RWPE2 (cell line): ENCODE measurements around the gene HPSE2.

Experiments
- ATAC-seq: fragments of 200-7000 bp; cut with Tn5 transposase; 3 replicates; pipeline ENCODE4 v1.9.1; 2021; ENCODE audit warnings: low read depth
- DNase-seq: peaks from one replicate; pipeline ENCODE4 v3.0.0-alpha.2; 2020; ENCODE audit warnings: low spot score
- H3K27ac ChIP-seq: fragments of 450-650 bp; 2 replicates; pipeline ENCODE4 v1.5.1; 2017; ENCODE audit warnings: mild to moderate bottlenecking; ENCODE audit not compliant: poor library complexity, severe bottlenecking
- H3K27me3 ChIP-seq: fragments of 250-450 bp; sonication (Bioruptor Pico); 2 replicates; pipeline ENCODE4 v1.5.1; 2021; ENCODE audit warnings: mild to moderate bottlenecking, moderate library complexity; ENCODE audit not compliant: insufficient read depth, poor library complexity, severe bottlenecking
- H3K36me3 ChIP-seq: fragments of 250-450 bp; sonication (Bioruptor Pico); 2 replicates; pipeline ENCODE4 v1.5.1; 2020; ENCODE audit warnings: low read depth, mild to moderate bottlenecking, moderate library complexity
- H3K4me1 ChIP-seq: fragments of 250-450 bp; sonication (Bioruptor Pico); 2 replicates; pipeline ENCODE4 v1.5.1; 2021; ENCODE audit warnings: mild to moderate bottlenecking, moderate library complexity; ENCODE audit not compliant: insufficient read depth, poor library complexity, severe bottlenecking
- H3K4me3 ChIP-seq: fragments of 250-450 bp; sonication (Bioruptor Pico); 2 replicates; pipeline ENCODE4 v1.5.1; 2021; ENCODE audit warnings: mild to moderate bottlenecking, moderate library complexity; ENCODE audit not compliant: severe bottlenecking
- H3K9me3 ChIP-seq: fragments of 250-450 bp; sonication (Bioruptor Pico); 2 replicates; pipeline ENCODE4 v1.5.1; 2021; ENCODE audit warnings: mild to moderate bottlenecking, moderate library complexity; ENCODE audit not compliant: severe bottlenecking
- CTCF ChIP-seq: fragments of 450-650 bp; IDR thresholded peaks from one replicate; pipeline ENCODE4 v1.5.1; 2017; ENCODE audit warnings: mild to moderate bottlenecking, moderate library complexity; ENCODE audit not compliant: poor library complexity, severe bottlenecking

The HPSE2 gene

GRCh38 chr10:99058762-99059161 lies 176.9 kb downstream of the HPSE2 start:
- H3K36me3 ChIP-seq: no peaks in the 10 kb centered on the region
- no peak for TF ChIP-seq CTCF
- no peaks in the 10 kb centered on the region for H3K4me1 ChIP-seq
- no peak overlapping the region for H3K27ac ChIP-seq
- no peak overlapping the region for H3K4me3 ChIP-seq
- H3K9me3 ChIP-seq: no peaks in the 10 kb centered on the region
- no peak for DNase-seq
- ATAC-seq: no peak
- H3K27me3 ChIP-seq: no peaks in the 10 kb centered on the region

- ATAC-seq (no peak), DNase-seq (no peak)
- Histone ChIP-seq H3K4me3 (no peak overlapping the region), H3K4me1 (no peaks in the 10 kb centered on the region), H3K9me3 (no peaks in the 10 kb centered on the region), H3K36me3 (no peaks in the 10 kb centered on the region), H3K27me3 (no peaks in the 10 kb centered on the region), H3K27ac (no peak overlapping the region)
- no peak for TF ChIP-seq CTCF
Observed at GRCh38 chr10:99057936-99058690, 177.5 kb downstream of the HPSE2 start.

GRCh38 chr10:99045671-99046070 lies 190.0 kb downstream of the HPSE2 start:
- no peak for DNase-seq
- no peaks in the 10 kb centered on the region for H3K36me3 ChIP-seq
- no peak for ATAC-seq
- TF ChIP-seq CTCF: no peak
- no peaks in the 10 kb centered on the region for H3K27me3 ChIP-seq
- H3K4me3 ChIP-seq: no peak overlapping the region
- no peak overlapping the region for H3K27ac ChIP-seq
- H3K4me1 ChIP-seq: no peaks in the 10 kb centered on the region
- H3K9me3 ChIP-seq: no peaks in the 10 kb centered on the region

GRCh38 chr10:99042051-99042771 lies 193.4 kb downstream of the HPSE2 start:
- Histone ChIP-seq H3K4me1 (no peaks in the 10 kb centered on the region), H3K36me3 (no peaks in the 10 kb centered on the region), H3K27me3 (no peaks in the 10 kb centered on the region), H3K4me3 (no peak overlapping the region), H3K27ac (no peak overlapping the region), H3K9me3 (no peaks in the 10 kb centered on the region)
- DNase-seq (no peak), ATAC-seq (no peak)
- no peak for TF ChIP-seq CTCF

GRCh38 chr10:99041468-99041867 lies 194.2 kb downstream of the HPSE2 start:
- Histone ChIP-seq H3K9me3 (no peaks in the 10 kb centered on the region), H3K4me1 (no peaks in the 10 kb centered on the region), H3K27ac (no peak overlapping the region), H3K36me3 (no peaks in the 10 kb centered on the region), H3K27me3 (no peaks in the 10 kb centered on the region), H3K4me3 (no peak overlapping the region)
- no peak for DNase-seq
- no peak for ATAC-seq
- TF ChIP-seq CTCF: no peak
